NCI-H2107 treated with DMSO at 0.1 percent for 48 hours (cell line): ENCODE results near the gene CX3CR1.

Source experiments
- DNase-seq: peaks from one replicate; lab custom pipeline; 2025; ENCODE audit not compliant: unreplicated experiment; lab: John Stamatoyannopoulos, UW

The CX3CR1 gene

DNA sequence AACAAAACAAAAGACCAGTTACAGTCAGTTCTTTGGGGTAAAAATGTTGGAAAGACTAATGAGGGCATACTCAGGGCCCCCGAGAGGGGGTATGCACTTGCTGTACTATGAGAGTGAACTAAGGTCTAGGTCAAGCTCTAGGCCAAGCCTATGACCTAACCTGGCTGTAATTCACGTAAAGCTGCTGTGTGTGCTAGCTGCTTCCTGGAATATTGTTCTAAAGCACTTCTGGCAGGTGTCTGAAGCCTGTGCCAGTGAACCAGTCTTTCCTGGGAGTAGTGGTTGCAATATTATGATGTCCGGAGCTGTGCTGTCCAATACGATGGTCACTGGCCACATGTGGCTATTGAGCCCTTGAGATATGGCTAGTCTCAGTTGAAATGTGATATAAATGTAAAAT lies 13.1 kb upstream of the CX3CR1 start:
- no peak for DNase-seq

DNA sequence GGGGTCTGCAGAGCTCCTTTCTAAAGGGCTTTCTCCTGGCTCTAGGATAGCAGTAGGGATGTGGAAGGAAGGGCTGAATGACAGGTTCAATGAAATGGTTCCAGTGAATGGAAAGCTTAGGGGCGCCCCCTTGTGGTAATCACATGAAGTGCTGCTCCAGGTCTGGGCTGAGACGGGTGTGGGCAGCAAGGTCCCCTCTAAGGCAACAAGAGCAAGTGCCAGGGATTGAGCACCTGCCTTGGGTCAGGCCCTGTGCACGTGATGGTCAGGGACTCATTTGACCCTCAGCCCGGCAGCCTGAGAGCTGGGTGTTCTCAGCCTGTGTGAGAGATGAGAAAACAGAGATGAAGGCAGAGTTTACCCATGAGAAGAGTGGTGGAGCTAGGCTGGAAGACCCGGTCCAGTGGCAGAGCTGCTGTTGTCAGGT lies 12.1 kb upstream of the CX3CR1 start:
- no peak for DNase-seq

DNA sequence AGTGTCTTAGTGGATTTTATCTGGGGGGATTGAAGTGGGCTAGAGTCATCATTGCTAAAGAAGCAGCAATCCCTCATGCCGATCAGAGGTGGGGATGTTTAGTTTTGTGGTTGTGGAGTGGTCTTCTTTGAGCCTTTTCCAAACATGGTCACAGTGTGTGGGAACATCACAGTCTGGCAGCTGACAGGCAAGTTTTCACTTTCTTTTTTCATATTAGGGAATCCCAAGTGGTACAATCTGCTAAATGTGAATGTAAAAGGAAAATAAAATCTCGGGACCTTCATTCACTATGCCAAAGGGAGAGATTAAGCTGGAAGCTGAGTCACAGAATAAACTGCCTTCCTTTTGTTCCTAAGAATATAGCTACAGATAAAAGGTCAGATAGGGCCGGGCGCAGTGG lies 10.4 kb upstream of the CX3CR1 start:
- DNase-seq: no peak

DNA sequence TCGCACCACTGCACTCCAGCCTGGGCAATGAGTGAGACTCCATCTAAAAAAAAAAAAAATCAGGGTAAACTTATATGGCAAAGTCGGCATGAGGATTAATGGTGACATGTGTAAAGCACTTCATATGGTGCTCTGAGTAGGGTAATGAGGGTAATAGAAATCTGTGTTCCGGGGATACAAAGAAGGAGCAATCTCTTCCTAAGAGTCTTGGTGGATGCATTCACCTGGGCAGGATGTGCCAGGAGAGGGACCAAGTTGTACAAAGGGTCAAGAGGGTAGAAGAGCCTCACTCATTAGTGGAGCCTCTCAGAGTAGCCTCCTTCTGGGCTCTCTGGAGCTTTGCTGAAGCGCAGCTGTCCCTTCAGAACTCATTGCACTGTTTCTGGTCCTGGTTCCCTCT lies 9.3 kb upstream of the CX3CR1 start:
- DNase-seq: no peak

DNA sequence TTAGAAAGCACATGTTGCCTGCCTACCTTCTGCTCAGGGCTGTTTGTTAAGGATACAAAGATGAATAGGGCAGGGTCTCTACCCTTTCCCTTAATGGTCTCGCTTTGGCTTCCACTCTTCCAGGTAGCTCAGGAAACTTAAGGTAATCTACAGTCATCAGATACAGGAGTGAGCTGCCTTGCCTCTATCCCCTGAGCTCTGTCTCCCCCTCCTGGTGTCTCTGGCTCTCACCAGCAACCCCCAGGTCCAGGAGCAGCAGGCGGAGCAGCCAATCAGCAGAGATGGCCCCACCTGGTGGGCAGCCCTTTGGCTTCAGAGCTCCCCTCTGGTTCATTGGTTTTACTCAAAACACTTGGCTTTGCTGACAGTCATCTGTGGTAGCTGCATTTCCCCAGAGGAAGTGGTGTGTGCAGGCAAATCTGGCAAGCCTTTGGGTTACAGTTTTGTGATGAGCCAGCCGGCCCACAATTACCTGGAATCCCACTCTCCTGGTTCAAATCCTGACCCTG lies 8.5 kb upstream of the CX3CR1 start:
- DNase-seq: peak; percentile 65

DNA sequence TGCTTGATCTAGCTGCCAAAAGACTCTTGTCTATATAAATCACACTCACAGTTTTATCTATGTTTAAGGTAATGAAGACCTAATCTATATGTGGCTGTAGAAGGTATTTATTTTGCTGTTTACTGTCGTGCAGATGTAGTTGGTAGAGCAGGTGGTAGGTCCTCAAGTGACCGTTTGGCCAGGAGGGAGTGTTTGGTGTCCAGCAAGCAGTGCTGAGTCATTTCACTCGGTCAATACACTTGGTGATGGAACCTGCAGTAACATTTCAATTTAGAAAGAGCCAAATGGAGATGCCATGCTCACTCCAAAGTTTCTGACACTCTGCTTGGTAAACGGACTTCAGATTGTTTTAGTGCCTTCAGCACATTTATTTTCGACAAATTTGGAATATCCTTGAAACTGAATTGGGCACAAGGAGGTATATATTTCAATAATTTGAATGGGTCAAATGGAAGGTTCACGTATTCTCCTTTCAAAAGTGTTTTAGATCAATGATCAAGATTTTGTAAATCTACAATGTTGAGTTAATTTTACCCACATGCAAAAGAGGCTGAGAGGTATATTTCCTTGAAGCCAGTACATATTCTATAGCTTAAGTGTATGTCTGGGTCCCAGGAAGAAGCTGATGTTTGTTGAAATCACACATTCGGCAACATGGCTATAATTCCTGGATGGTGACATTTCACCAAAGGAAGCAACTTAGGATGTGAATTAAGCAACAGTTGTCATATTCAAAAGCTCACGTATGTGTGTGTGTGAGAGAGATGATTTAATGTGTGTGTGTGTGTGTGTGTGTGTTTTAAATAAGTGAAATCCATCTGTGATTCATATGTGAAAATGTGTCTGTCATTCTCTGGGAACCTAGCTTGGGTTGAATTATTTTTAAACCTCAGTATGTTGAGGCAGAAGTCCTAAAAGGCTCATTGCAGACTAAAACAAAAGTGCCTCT lies 7.7 kb upstream of the CX3CR1 start:
- no peak for DNase-seq

DNA sequence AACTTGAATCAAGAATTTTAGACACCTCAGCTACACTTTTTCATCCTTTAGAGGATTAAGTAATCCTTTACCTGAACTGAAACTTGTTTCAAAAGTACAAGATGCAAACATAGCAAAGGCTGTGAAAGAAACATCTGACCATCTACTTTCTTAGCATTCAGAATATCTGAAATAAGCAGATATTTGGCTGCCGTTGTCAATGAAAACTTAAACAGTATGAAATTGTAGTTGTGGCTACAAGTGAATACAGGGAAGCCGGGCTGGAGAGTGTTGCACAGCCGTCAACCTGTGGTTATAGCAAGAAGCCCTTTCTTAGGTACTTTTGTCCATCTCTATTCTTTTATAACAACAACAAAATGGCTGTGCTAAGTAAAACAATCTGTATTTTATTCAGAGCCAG lies 6.9 kb upstream of the CX3CR1 start:
- no peak for DNase-seq

DNA sequence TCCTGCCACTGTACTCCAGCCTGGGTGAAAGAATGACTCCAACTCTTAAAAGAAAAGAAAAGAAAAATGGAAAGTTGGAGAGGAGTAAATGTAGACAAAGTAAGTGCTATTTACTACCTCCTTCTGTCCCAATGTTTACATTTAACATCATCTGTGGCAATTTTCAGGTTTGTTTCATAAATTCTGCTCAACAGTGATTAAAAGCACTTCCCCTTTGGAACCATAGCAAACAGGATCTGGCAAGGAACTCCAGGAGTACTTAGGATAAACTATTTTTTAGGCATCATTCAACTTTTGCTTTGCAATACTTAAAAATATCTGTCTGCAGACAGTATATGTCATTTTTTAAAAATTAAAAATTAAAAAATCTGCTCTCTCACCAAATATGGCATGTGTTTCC lies 5.5 kb upstream of the CX3CR1 start:
- no peak for DNase-seq

DNA sequence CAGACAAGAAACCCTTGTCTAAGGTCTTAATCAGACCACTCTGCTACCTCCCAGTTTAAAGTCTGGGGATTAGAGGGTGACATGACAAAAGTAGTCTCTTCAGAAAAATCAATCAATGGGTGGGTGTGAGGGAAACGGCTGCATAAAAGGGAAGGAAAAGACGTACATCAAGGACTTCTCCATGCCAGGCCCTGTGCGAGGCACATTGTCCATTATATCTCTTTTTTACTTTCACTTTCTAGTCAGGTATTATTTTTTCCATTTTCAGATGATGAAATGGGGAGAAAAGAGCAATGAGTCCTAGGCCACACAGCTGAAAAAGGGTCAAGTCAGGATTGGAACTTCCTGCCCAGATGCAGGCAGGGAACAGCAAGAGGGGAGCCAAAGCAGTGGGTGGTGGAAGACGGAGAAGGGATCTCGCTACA lies 4.6 kb upstream of the CX3CR1 start:
- no peak for DNase-seq

DNA sequence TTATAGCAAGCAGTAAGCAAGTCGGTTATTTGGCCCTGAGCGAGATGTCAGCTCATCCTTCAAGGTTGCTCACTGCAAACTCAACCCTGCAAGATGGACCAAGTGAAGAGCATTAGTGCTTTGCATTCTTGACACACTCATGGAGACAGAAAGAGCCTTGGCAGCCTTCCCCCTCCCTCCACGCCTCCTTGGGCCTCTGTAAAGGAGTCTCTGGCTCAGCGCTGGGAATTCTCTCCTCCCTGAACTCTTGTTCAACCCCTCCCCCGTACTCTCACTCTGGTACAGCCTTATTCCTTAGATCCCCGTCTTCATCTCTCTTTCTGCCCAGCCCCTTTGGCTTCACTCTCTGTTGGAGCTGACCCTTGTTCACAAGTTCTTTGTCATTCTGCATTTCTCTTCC lies 2.2 kb upstream of the CX3CR1 start:
- no peak for DNase-seq

DNA sequence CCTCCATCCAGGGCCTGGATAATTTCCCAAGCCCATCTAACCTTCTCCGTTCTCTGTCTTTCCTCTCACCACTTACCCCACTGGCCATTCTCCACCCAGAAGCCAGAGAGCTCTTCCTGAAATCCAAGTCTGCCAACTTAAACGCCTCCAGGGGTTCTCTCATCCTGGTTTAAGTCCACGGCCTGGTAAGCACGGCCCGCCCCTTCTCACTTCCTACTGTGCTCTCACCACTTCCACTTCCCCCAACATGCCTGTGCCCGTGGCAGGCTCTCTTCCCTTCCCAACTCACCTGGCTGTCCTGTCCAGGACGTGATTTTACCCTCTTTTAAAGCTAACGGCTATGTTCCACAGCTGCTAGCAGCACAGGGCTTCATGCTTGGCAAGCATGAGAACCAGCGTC lies 1.7 kb upstream of the CX3CR1 start:
- DNase-seq: no peak

DNA sequence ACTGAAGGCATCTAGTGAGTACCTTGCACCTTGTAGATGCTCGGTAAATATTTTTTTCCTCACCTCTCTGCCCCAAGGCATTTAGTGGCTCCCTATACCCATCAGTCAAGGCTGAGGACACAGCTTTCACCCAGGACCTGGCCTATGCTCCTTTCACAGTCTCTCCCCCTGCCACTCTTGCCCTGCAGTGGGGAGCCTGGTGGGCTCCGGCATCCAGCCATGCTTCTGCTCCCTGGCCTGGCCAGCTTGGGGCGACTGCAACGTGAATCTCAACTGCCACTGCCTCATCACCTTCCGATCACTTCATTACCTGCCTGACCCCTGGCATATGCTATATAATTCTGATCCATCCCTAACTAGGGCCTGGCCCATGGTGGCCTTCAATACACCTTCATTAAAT lies 735 bp upstream of the CX3CR1 start:
- no peak for DNase-seq

DNA sequence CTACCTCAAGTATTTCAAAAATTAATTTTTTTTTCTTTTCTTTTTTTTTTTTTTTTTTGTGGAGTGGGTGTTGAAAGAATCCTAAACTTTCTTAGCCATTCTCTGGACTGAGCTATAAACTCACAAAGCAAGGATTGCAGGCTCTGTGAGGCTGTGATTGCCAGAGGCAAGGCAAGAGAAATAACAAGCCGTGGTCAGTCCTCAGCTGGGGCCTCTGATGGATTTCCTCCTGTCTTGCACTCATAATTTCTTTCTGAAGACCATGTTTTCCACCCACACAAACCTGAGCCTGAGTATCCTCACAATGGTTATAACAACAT lies 1.3 kb downstream of the CX3CR1 start:
- no peak for DNase-seq

DNA sequence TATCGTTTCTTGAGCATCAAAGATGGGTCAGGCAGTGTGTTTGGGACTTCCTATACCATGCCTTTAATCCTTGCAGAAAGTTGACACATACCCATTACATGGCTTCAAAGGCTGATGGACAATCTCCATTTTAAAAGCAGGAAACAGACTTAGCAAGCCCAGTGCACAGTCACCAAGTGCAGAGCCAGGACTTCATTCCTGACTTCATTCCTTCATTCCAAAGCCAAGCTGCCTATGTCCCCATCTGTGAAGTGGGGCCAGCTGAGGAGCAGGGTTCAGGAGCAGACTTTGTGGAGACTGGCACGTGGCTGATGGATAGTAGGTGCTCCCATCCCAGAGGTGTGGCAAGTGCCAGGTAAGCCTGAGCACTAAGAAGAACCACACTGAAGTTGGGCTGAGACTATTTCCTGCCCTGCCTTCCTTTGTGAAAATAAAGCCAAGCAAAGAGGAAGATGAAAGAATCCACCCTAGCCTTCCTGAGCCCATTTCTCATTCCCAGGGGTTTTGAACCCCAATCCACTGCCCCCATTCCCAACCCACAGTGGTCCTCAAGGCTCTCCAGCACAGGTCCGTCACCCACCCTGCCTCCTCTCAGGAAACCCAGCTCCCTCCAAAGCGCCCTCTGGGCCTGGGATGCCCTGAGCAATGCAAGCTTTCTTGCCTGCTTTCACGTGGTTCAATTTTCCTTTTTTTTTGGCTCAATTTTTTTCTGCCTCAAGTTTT lies 1.8 kb downstream of the CX3CR1 start:
- DNase-seq: no peak

DNA sequence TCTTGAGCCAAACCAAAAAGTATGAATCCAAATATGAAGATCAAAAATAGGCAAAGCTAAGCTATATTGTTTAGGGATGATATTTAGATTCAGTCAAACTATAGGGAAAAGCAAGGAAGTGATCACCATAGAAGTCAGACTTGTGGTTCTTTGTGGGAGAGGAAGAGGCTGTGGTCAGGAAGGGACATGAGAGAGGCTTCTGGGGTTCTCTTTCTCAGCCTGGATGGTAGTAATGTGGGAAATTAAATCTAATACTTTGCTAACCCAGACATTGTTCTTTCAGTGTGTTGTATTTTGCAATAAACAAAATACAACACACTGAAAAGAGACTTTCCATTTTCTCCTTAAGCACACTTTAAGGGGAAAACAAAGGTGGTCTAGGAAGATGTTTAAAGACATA lies 3.1 kb downstream of the CX3CR1 start:
- DNase-seq: no peak

DNA sequence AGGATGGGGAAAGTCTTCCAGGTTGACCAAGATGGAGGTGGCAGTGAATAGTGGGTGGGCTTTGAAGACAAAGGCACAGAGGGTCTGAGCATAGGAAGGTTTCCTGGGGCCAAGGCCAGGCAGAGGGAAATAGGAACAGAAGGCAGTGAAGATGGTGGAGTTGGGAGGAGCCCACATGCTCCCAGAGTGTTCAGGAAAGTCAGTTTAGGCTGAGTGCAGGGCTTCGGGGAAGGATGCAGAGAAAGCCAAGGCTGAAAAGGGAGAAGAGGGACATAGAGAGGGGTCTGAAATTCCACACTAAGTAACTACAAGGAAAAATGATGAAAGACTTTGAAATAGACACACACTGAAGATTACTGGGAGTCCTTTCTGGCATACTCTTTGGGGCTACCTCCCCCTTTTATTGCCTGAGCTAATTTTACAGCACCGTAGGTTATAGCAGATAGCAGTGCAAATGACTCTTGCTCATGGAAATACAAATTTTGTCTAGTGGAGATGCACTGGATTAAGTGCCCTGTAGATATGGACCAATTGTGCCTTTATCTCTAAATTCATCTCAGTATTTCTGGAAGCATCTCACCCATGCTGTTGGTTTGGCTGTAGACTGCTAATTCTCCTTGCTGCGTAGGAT lies 3.8 kb downstream of the CX3CR1 start:
- DNase-seq: no peak

DNA sequence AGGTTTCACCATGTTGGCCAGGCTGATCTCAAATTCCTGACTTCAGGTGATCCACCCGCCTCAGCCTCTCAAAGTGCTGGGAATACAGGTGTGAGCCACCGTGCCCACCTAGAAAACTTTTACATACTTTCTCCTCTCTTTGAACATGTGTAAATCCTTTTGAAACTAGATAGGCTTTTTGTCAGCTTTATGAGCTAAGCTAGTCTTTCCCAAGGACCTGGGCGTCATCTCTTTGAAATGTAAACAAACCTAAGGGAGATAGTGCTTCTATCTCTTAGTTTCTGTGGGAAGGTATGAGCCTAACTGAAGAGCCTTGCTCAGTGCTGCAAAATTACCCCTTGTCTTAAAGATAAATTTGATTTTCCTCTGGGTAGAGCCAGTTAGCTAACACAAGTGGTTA lies 4.8 kb downstream of the CX3CR1 start:
- DNase-seq: no peak

DNA sequence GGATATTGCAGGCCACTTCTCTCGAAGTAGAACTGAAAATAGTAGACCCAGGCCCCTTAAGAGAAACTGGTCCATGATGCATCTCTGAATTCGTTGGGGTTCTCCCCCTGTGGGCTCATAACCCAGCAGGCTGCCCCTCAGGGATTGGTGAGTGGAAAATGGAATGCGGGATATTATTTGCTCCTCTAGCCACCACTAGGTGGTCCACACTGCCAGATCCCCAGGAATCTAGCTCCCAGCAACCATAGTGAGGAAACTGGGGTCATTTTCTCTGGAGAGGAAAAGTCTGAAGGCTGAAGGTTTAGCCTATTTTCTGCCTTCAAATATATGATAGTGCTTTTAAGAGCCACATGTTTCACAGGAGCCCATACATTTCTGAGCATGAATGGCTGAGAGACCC lies 6.7 kb downstream of the CX3CR1 start:
- no peak for DNase-seq

DNA sequence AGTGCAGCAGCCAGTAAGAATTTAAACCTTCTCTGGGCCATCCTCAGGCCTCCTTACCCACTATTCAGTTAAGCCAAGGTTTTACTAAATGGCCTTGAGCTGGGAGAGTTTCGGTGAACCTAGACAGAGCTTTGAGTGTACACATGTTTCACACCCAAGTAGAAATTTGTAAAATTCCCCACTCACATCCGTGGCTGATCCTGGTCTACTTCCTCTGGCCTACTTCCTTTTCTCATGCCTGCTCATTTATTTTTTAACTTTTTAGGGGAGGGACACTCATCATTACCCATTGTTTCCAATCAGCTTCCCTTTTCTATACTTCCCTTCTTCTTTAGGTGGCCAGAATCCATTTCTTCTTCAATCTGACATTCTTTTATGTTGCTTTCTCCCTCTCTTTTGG lies 7.6 kb downstream of the CX3CR1 start:
- no peak for DNase-seq

DNA sequence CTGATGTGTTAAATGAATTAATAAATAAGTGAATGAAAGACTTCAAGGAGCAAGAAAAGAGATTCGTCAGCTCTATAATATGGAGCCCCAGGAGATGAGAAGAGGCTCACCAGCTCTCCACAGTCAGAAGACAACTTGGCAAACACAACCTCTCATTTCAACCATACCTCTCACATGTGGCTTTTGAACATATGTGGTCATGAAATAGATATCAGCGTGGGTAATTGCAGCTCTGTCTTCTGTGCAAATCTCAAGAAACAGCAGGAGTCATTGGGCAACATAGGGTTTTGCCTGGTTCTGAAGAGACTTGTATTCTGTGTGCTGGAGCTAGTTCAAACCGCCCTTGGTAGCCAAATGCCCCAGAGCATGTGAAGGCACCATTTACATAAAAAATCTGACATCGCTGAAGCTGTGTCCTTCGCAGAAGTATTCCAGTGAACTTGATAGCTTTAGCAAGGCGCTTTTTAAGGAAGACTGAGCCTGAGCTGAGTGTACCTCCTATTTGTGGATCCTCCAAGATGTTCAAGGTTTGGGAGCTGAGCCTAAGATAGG lies 8.4 kb downstream of the CX3CR1 start:
- no peak for DNase-seq

DNA sequence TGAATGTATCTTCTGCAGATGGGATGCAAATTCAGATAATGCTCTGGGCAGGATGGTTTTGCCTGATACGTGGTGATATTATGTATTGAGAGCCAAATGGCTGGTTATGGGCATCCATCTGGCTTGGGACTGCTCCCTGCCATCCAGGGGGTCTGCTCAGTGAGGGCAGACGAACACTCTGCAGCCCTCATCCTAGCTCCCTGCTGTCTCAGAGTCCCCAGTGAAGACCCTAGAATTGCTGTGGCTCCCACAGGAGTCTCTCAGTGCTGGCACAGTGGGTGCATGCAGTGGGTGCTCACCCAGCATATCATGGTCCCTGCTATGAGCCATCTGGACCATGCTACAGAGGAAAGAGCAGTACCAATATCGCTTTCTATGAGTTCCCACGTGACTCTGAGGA lies 10.3 kb downstream of the CX3CR1 start:
- no peak for DNase-seq

DNA sequence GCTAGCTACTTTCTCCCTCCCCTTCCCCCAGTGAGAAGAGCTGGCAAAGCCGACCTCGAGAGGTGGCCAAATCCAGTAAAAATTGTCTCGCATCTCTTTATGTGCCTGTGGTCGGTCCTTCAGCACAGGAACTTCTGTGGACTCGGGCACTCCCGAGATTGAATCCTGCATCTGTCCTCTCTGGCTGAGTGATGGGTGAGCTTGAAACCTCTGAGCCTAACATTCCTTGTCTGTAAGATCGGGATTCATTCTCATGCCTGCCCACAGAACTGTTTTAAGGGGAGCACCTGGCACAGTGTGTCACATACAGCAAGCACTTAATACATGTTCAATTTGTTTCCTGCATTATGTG lies 11.3 kb downstream of the CX3CR1 start:
- DNase-seq: no peak
